Measurements from ENCODE around the gene MAP4K2. TPM values are rescaled to one million over a fixed set of nuclear protein-coding genes. Genes with fewer than 3 reads are reported as not detected.

MAP4K2 gene
- total and polyA plus RNA-seq, 2 of the 13 experiments (the other 11 are each of a cell fraction or from before 2014, with no cell fraction given): 8.3 to 17.6 TPM

GRCh38 chr11:64787526-64788320 lies 15.3 kb downstream of the MAP4K2 start (continued):
- TF ChIP-seq ZNF503 (CRISPR knock-in tag; IDR thresholded peaks at IDR 0.05) (no peak), HMGXB4 (CRISPR knock-in tag; IDR thresholded peaks at IDR 0.05; ENCODE audit: borderline replicate concordance in 1 of 2, low read depth in 1 of 2) (peak; percentile 25 to 41; a peak in 1 of 4 replicates), SNAPC2 (CRISPR knock-in tag; IDR thresholded peaks at IDR 0.05) (no peak), HNRNPH1 (optimal IDR thresholded peaks at IDR 0.05; ENCODE audit: low read depth, low read length) (no peak), ZNF691 (CRISPR knock-in tag; IDR thresholded peaks at IDR 0.05; ENCODE audit: borderline replicate concordance, low read depth) (no peak), PCBP2 (optimal IDR thresholded peaks at IDR 0.05; ENCODE audit: low read depth, low read length, poor library complexity, severe bottlenecking) (no peak), THAP11 (CRISPR knock-in tag; IDR thresholded peaks at IDR 0.05) (peak; percentile 57), HCFC1 (IDR thresholded peaks at IDR 0.05; ENCODE audit: low read depth, low read length) (no peak), ZNF790 (CRISPR knock-in tag; IDR thresholded peaks at IDR 0.05; ENCODE audit: borderline replicate concordance) (no peak), RAD51 (IDR thresholded peaks at IDR 0.05; ENCODE audit: borderline replicate concordance) (no peak), NR1H2 (CRISPR knock-in tag; IDR thresholded peaks at IDR 0.05; ENCODE audit: borderline replicate concordance, low read depth) (no peak), NR2F1 (CRISPR knock-in tag; IDR thresholded peaks at IDR 0.05) (no peak), SIN3A (IDR thresholded peaks at IDR 0.05; ENCODE audit: borderline replicate concordance, low read depth, low read length) (no peak), AHR (CRISPR knock-in tag; IDR thresholded peaks at IDR 0.05) (no peak), STAG1 (CRISPR knock-in tag; IDR thresholded peaks at IDR 0.05) (peak; percentile 86), IKZF1 (IDR thresholded peaks at IDR 0.05) (no peak), UBTF (CRISPR knock-in tag; IDR thresholded peaks at IDR 0.05) (no peak), GATAD2A (CRISPR knock-in tag; IDR thresholded peaks at IDR 0.05) (peak; percentile 34; the same call in 1 of the 2 replicates), SETDB1 (CRISPR knock-in tag; IDR thresholded peaks at IDR 0.05; ENCODE audit: borderline replicate concordance) (no peak)
- TF ChIP-seq, protein P1, sequence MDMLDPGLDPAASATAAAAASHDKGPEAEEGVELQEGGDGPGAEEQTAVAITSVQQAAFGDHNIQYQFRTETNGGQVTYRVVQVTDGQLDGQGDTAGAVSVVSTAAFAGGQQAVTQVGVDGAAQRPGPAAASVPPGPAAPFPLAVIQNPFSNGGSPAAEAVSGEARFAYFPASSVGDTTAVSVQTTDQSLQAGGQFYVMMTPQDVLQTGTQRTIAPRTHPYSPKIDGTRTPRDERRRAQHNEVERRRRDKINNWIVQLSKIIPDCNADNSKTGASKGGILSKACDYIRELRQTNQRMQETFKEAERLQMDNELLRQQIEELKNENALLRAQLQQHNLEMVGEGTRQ (IDR thresholded peaks at IDR 0.05; ENCODE audit: low read depth, low read length): no peak
- TF ChIP-seq, protein P1 (CRISPR knock-in tag; IDR thresholded peaks at IDR 0.05; ENCODE audit: borderline replicate concordance): no peak
